Right lobe of liver (tissue), 4 donors: ENCODE measurements around the gene PALM3.

Source experiments
- POLR2A ChIP-seq: fragments of 450-650 bp; IDR thresholded peaks from one replicate; pipeline ENCODE4 v1.6.1; 2017; ENCODE audit warnings: antibody characterized with exemption, mild to moderate bottlenecking
- TF ChIP-seq, protein P1 (sequence below), 4 donors: fragments of 200-600 bp in 3 of 4; fragments of 450-650 bp in 1 of 4; IDR thresholded peaks; one replicate each; pipeline versions ENCODE4 v1.5.1 to v1.8.0; 2016 to 2022; ENCODE audit warnings: antibody characterized with exemption in 4 of 4, mild to moderate bottlenecking in 2 of 4
- donor health status: DM: no; HTN: no; CAD: no.
- donor health status: DM: no; HTN: no; CAD: no.
- donor health status: DM: no; HTN: yes; CAD: no.

DNA sequence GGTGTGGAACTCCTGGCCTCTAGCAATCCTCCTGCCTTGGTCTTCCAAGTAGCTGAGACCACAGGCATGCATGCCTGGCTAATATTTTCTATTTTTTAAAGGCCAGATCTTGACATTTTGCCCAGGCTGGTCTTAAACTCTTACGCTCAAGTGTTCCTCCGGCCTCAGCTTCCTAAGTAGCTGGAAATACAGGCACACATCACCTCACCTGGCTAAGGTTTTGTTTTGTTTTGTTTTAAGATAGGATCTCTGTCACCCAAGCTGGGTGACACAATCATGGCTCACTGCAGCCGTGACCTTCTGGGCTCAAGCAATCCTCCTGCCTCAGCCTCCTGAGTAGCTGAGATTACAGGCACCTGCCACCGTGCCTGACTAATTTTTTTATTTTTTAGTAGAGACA is 39.4 kb downstream of the PALM3 start:
- TF ChIP-seq, protein P1, sequence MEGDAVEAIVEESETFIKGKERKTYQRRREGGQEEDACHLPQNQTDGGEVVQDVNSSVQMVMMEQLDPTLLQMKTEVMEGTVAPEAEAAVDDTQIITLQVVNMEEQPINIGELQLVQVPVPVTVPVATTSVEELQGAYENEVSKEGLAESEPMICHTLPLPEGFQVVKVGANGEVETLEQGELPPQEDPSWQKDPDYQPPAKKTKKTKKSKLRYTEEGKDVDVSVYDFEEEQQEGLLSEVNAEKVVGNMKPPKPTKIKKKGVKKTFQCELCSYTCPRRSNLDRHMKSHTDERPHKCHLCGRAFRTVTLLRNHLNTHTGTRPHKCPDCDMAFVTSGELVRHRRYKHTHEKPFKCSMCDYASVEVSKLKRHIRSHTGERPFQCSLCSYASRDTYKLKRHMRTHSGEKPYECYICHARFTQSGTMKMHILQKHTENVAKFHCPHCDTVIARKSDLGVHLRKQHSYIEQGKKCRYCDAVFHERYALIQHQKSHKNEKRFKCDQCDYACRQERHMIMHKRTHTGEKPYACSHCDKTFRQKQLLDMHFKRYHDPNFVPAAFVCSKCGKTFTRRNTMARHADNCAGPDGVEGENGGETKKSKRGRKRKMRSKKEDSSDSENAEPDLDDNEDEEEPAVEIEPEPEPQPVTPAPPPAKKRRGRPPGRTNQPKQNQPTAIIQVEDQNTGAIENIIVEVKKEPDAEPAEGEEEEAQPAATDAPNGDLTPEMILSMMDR (IDR thresholded peaks at IDR 0.05): no peak
- TF ChIP-seq POLR2A: no peak
